AG08396 (cell line): ENCODE measurements around the gene NRAP.
A peak's percentile ranks its signal among the peaks of the same experiment; 100 is the strongest.
"Not testable (repeated sequence)": the region's sequence is repeated elsewhere in the genome, so short reads cannot be mapped to it uniquely, and the experiment has no call there.

Experiments used
- DNase-seq: peaks from one replicate; pipeline ENCODE4 v3.0.0; 2012; ENCODE audit warnings: low spot score, mixed read lengths

Gene NRAP

DNA sequence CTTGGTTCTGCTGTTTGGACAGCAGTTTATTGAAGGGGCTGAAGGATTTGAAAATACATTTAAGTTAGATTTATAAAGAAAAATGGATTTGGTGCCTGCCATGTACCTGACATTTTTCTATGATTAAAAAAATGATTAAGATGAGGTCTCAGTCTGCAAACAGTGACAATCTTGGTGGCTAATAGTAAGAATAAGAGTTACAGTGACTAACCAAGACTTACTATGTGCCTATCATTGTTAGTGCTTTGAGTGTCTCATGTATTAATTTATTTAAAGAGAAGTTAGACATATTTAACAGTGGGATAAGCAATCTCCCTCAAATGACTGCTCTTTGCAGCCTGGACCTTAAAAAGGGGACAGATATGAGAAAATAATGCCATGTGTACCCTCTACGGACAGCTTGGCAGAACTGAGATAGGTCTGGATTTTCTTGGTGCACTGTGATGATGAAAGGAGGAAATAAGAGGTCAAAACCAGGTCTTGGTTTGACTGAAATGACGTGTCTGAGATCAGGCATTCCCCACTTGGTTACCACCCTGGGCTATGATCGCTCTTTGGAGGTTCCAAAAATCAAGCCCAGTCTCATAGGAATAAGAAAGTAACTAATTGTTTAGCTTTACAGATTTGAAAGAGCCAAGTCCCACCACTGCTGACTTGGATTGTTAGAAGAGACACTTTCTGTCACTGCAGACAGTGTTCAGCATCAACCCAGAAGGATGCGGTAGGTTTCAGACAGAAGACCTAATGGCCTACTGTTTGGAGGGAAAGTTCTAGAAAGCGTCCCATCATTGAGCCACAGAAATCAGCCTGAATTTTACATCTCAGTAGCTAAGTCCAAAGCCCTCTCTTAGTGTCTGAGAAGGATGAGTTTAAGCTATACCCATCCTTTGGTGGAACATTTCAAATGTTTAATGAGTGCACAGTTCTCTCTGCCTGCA, 18.0 kb upstream of the NRAP start:
- DNase-seq: no peak

DNA sequence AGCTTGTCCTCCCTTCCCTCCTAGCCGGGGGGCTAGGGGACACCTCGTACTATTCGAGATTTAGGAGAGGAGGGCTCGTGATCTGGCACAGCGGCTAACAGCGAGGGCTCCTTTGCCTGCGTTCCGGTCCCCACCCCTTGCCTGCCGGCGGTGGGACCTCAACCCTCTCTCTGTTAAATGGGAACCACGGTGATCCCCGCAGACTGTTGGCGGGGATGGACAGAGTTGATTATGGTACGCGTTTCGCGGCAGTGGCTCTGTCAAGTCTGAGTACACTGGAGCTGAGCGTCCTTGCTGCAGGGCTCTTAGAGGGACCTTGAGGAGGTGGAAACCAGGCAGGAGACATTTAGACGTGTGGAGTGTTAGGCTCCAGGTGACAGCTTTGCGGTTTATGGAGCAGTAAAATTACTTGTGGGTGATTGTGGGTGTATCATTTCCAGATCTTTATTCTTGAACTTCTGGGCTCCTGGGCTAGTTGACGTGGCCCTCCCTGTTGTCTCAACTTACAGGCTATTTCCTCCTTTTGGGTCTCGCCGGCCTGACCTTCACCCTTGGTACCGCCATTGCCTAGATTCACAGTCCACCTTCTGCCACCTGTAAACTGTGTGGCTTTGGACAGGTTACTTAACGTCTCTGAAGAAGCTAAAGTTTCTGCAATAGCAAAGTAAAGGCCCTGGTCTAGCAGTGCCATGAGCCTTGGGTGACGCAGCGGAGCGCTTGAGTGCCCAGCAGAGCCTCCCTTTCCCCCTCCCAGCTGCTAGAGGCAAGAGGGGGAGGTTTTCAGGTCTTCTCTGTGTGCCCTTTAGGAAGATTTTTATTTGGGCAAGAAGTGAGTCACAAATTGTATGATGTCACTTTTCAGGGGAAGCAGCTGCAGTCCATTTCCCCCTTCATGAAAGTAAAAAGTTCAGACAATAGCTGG, 16.6 kb upstream of the NRAP start:
- DNase-seq: peak; percentile 36

DNA sequence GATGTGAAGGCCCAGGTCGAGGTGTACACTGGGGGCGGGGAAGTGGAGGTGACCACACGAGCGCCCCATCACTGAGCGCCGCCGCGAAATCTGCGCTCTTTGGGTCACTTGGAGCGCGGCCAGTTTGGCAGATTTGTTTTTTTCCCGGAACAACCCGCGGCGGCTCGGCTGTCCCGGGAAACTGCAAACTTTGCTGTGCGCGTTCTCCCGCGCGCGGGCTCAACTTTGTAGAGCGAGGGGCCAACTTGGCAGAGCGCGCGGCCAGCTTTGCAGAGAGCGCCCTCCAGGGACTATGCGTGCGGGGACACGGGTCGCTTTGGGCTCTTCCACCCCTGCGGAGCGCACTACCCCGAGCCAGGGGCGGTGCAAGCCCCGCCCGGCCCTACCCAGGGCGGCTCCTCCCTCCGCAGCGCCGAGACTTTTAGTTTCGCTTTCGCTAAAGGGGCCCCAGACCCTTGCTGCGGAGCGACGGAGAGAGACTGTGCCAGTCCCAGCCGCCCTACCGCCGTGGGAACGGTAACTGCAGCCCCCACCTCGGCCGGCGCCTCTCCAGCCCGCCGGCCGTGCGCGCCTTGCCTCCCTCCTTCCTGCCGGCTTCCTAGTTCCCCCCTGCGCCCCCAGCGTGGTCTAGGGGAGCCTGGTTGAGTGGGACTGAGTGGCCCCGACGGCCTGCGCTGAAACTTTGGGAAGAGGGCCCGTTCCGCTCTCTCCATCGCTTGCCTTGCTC, 15.8 kb upstream of the NRAP start, which contains the start of gene CASP7:
CASP7 (plus strand) TSS at position 450 of the 727 bp plus-strand sequence. CDS start 17,582 bp downstream, outside the sequence.
- peak; percentile 87 for DNase-seq

DNA sequence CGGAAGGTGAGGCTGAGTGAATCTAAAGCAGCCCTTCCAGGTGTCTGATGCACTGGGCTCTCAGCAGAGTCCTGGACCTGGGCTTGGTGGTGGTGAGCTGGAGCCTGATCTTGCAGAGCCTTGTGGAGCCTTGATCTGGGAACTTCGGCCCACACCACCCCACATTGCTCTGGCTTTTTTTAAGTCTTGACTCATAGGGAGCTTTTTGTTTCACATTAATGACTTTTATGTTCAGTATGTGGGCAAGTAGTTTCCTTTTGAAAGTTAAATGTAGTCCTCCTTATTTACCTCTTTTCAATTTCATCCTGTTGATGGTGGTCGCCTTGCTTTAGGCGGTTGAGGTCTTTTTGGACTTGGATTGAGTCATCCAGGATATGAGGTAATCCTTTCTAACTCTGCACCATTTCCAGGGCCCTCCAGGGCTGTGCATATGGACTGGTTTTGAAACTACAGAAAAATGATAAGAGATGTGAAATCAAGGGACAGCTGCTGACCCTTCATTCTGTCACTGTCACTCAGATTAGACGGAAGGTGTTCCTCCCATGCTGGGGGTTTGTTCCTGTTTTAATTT, 2.9 kb upstream of the NRAP start:
- no peak for DNase-seq

DNA sequence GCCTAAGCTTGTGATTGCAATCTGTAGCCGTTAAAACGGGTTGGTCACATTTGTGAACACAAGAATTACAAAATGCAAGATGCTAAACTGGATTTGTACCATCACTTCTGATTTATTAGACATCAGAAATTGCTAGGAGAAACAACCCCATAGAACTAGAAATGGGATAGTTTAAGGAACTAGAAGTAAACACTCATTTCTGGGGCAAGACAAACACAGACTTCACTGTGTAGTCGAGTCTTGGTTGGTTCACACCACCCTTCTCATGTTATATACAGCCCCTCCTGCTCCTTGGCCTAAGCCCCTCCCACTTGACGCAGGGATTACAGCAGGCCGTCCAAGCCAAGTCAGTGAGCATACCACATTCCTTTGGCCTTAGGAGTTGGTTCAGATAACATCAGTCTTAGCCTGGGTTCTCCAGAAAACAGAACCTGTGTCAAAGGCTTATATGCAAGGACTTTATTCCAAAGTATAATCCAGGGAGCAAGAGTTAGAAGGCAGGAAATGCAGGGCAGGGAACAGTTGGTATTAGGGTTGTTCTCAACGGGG, 2.0 kb upstream of the NRAP start:
- DNase-seq: peak; percentile 67

DNA sequence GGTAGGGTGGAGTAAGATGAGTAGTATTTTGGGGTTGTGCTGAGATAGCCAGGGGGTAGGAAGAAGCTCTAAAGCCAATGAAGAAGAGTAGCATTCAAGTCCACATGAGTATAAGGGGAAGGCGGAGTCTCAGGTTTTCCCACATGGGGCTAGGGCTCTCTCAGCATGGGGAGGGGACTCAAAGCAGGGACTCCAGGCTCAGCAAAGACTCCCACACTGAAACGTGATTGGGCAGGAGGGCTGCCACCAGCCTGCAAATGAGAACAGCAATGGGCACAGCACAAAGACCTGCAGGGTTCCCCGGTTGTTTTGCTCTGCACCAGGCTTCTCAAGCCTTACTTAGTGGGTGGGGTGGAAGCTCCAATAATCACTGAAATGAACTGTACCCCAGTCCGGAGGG, 1.5 kb upstream of the NRAP start:
- DNase-seq: no peak

DNA sequence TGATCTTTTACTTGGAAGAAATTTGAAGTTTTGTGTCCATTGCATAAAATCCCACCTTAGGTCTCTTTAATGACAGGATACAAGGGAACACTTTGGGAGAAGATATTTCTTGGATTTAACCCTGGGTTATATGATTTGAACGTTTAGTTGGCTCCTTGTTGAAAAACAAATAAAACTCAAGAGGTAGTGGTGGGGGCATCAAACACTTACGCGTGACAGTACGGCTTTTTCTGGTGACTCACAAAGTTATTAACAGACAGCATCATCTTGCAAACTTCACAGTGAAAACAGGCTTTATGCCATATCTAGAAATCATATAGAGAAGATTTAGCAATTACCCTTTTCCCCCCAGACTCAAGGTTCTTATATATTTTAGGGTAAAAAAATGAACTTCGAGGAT, 699 bp downstream of the NRAP start:
- no peak for DNase-seq

DNA sequence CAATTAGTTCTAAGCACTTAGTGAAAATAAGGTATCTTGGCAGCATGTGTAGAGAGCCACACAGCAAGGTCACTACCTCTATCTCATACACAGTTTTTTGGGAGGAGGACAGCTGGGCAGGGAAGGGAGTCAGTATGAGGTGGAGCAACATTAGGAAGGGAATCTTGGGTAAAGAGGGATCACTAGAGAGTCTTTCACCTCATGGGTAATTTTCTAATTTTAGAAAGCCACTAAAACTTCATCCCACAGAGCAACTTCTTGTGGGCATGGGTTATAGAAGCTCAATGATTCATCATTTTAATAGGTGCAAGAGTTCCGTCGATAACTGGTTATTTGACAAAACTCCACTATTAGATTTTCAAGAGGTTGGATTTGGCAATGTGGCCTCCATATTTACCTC, 2.5 kb downstream of the NRAP start:
- DNase-seq: no peak

DNA sequence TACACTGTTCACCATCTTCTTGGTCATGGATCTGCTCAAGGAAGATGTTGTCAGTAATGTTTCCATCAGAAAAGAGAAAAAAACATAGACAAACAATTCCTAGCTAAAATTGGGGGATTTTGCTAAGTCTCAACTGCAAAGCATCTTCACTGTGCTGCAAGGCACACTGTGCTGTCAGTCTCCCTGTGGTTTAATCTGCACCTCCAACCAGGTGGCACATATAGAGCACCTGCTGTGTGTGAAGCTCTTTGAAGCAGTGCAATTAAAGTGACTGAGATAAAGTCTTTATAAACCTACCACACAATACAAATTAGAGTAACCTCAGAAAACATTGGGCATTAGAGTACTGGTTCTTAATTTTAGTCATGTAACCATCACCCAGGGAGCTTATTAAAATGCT, 6.3 kb downstream of the NRAP start:
- DNase-seq: no peak

DNA sequence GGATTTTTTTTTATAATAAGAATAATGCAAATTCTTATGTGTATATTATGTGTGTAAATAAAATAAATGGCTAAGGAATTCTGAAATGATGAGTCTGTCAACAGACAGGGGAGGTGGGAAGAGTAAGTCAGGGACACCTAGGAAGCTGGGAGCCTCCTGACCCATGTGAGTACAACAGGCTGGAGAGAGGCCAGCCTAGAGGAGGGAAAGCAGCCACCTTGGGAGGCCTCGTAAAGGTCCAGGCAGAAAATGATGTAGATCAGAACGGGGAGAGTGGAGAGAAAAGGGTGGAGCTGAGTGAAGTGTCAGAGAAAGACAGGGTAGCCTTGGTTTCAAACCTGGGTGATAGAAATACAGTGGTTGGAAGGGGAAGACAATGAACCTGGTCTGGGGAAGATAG, 6.9 kb downstream of the NRAP start:
- no peak for DNase-seq

DNA sequence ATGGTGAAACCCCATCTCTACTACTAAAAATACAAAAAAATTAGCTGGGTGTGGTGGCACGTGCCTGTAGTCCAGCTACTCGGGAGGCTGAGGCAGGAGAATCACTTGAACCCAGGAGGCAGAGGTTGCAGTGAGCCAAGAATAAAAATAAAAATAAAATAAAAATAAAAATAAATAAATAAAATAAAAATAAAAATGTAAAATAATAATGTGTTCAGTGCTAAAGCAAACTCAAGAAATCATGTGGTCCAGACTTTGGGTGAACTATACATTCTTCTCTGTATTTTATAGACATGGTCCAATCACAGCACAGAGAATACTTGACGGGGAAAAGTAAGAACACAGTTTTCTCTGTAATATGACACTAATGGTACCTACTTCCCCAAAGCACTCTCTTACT, 11.4 kb downstream of the NRAP start:
- not testable (repeated sequence) for DNase-seq

DNA sequence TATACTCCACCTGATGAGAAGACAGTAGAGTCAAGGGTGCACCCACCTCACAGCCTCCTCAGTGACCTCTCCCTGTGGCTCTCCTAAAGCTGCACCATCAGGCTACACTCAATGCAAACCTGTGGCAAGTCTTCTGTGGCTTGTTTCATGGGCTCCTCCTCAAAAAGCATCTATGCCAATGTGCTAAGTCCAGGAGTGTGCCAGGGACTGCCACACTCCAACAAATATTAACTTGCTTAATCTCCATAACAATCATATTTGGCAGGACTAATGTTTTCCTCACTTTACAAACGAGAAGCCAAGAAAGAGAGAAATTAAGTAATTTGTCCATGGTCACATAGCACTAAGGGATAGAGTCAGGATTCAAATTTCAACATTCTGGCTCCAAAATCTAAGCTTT, 11.9 kb downstream of the NRAP start:
- no peak for DNase-seq

DNA sequence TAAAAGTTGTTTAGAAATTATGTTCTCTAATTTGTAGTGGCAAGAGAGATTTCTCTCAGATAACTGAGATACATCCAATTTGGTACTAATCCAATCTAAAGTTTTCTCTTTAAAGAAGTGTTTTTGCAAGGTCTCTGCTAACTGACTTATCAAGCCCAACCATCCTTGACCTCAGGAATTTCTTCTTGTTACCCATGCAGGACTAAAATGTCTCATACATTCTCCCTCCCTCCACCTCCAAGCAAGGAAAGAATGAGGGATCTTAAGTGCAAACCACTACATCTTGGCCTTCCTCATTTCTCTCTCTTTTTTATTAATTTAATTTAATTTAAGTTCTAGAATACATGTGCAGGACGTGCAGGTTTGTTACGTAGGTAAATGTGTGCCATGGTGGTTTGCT, 12.8 kb downstream of the NRAP start:
- DNase-seq: no peak

DNA sequence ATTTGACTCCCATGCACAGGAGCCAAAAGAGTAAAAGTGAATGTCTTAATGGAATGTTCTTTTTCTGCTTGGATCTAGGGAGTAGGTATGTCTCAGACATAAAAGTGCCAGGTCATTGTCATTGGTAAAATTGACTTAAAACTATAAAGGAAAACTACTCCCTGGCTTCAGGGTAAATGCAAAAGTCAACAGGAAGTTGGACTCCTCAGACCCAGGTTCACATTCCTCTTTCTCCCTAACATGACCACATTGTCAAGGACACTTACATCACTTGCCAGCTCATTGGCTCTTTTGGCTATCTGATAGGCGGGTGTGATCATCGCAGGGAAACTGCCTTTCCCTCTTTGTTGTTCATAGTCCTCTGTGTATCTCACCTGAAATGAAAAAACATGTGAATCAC, 13.7 kb downstream of the NRAP start:
- no peak for DNase-seq

DNA sequence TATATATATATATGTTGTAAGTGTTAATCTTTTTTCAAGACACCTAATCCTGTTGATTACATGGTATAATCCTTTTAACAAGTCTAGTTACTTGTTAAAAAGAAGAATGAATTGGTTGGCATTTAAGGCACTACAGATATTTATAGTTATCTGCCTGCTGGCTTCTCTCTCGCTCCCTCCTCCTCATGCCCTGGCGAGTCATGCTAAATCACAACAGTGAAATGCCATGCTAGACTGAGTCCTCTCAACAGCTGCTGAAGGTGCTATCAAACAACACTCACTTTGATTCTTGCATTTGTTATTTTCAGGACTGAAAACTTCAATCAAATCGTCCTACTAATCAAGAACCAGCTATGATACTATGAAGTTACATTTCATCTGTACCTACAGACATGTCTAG, 15.4 kb downstream of the NRAP start:
- DNase-seq: no peak

DNA sequence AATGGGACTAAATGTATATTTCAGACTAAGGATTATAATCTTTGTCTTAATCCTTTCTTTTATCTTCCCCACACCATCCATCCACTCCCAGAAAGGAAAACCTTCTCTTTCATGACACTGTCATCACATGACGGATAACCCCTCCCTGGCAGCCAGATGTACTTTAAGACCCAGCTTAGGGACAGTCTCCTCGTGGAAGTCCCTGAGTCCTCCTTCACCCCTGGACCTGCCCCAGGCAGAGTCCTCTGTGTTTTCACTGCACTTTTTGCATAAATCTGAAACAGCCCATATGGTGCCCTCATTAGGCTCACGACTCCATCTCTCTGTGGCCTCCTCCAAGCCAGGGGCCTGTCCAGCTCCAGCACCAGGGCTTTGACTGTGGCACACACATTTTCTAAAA, 16.0 kb downstream of the NRAP start:
- no peak for DNase-seq

DNA sequence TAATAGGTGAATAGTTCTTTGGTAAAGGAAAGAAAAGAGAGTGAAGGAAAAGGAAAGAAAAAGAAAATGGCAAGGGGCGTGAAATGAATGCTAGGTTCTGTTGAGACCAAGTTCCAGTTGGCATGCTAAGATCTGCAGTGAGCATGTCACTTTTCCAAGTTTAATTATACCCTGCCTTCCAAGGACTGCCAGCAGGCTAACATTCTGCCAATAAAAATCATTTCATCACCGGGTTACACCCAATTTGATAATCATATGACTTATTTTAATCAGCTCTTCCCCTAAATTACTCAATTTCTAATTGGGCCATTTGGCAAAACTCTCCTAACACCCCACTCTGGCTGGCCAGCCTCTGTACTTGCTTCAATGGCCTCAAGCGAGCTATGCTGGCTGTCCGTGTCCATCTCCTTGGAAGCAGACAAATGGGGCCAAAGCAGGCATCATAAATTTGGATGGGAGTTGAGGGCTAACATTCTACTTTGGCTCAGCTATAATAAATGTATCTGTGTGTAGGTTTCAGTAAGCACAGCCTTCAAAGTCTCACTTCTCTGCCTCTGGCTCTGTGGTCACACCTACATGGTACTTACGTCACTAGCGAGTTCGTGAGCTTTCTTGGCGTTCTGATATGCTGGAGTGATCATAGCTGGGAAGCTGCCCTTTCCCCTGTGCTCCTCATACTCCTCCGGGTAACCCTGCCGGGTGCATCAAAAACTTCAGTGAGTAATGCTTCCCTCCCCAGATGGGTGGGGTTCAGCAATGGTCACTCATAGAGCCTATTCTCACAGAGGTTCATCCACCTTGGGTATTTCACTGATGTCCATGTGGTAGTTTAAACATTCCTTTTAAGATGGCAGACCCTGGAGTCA, 17.3 kb downstream of the NRAP start:
- no peak for DNase-seq

DNA sequence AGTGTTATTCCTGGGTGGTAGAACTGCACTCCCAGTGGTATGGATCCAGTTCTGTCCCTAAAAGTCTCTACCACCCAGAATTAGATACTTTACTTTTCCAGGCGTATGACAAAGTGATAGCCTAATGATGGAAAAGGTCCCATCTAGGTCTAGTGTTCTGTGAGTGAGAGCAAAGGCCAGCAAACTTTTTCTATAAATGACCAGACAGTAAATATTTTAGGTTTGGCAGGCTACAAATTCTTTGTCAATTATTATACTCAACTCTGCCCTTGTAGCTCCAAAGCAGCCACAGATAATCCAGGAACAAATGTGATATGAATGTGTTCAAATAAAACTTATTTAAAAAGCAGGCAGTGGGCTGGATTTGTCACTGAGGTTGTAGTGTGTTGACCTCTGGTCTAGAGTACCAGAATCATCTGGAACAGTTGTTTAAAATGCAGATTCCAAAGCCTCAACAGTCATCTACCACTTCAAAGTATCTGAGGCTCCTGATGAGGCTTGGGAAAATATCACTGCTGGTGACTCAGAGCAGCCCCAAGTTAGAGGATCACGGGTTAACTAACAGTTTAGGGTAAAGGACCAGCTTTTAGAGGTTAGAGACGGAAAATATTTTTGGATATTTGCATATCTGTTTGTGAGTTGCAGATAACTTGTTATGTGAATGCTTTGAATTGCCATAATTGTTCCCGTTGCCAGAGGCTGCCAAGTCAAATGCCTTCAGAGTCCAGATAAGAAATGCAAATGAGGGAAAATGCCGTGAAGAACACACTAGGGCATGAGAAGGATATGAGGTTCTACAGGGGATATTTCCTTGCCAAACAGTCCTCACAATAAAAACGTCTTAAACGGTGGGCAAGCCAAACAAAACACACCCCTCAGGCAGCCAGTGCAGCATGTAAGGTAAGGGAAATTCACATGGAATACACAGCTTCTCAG, 19.4 kb downstream of the NRAP start:
- DNase-seq: peak; percentile 60

DNA sequence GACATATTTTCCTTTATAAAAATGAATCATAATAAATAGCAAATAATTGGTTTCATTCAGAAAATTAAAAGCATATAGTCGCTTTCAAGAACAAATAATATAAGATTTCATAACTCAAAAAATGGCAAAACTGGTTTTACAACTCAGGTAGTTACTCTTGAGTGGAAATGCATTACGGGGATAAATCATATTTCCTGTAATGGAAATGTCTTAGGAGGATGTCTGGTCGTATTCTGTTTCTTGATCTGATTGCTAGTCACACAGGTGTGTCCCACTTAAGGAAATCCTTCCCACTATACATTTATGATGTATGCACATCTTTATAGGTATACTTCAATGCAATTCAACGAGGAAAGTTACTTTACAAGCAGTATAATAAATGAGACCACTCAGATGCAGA, 20.7 kb downstream of the NRAP start:
- no peak for DNase-seq
